ENCODE measurements around the gene RUNX2.
"Not testable (repeated sequence)": the region's sequence is repeated elsewhere in the genome, so short reads cannot be mapped to it uniquely, and the experiment has no call there.

RUNX2 gene

DNA sequence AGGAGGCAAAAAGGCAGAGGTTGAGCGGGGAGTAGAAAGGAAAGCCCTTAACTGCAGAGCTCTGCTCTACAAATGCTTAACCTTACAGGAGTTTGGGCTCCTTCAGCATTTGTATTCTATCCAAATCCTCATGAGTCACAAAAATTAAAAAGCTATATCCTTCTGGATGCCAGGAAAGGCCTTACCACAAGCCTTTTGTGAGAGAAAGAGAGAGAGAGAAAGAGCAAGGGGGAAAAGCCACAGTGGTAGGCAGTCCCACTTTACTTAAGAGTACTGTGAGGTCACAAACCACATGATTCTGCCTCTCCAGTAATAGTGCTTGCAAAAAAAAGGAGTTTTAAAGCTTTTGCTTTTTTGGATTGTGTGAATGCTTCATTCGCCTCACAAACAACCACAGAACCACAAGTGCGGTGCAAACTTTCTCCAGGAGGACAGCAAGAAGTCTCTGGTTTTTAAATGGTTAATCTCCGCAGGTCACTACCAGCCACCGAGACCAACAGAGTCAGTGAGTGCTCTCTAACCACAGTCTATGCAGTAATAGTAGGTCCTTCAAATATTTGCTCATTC is at the start of gene RUNX2:
TSS of gene RUNX2 (plus strand) at position 375 of the 567 bp plus-strand sequence. CDS start 397 bp downstream, outside the sequence.
- DNase-seq (ENCODE audit: low read depth) = peak; percentile 95
- no peak for TF ChIP-seq CTCF (conservative IDR thresholded peaks at IDR 0.05; ENCODE audit: control insufficient read depth, insufficient read depth, low read depth, low read length)
- H3K4me3 ChIP-seq (ENCODE audit: control insufficient read depth, low read depth, low read length) = peak within 1 kb of the TSS; percentile 46

DNA sequence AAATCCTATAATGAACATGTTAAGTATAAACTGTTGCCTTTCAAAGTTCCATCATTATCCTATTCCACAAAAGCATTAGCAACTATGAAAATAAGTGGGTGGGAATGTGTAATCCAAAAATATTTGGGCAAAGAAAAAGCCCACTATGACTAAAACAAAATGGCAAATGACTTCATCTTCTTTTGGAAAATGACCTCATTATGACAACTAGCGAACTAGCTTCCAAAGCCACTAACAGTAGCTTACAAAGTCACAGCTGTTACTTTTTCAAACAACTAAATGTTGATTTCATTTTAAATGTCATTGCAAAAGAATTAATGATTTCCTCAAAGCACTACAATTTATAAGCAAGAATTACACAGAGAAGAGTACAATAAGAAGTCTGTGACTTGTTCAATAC is 49.8 kb upstream of the RUNX2 start:
- no peak for TF ChIP-seq CTCF (conservative IDR thresholded peaks at IDR 0.05; ENCODE audit: control insufficient read depth, insufficient read depth, low read depth, low read length)
- no peak overlapping the region for H3K4me3 ChIP-seq (ENCODE audit: control insufficient read depth, low read depth, low read length)
- DNase-seq (ENCODE audit: low read depth) = peak; percentile 45

- H3K4me3 ChIP-seq (ENCODE audit: control insufficient read depth, low read depth, low read length); DNase-seq (ENCODE audit: low read depth): not testable (repeated sequence)
Measured at GRCh38 chr6:45286707-45287106, 41.4 kb upstream of the RUNX2 start.

- no peak for TF ChIP-seq CTCF (conservative IDR thresholded peaks at IDR 0.05; ENCODE audit: control insufficient read depth, insufficient read depth, low read depth, low read length)
- H3K4me3 ChIP-seq (ENCODE audit: control insufficient read depth, low read depth, low read length) = no peak overlapping the region
- no peak for DNase-seq (ENCODE audit: low read depth)
Measured at GRCh38 chr6:45289751-45290514, 38.2 kb upstream of the RUNX2 start.

DNA sequence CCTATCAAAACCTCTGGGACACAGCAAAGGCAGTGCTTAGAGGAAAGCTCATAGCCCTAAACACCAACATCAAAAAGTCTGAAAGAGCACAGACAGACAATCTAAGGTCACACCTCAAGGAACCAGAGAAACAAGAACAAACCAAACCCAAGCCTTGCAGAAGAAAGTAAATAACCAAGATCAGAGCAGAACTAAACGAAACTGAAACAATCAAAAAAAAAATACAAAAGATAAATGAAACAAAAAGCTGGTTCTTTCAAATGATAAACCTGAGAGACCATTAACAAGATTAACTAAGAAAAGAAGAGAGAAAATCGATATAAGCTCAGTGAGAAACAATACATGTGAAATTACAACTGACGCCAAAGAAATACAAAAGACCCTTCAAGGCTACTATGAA is 34.8 kb upstream of the RUNX2 start:
- no peak overlapping the region for H3K4me3 ChIP-seq (ENCODE audit: control insufficient read depth, low read depth, low read length)
- DNase-seq (ENCODE audit: low read depth) = no peak
- TF ChIP-seq CTCF (conservative IDR thresholded peaks at IDR 0.05; ENCODE audit: control insufficient read depth, insufficient read depth, low read depth, low read length) = no peak

GRCh38 chr6:45294065-45294701 is 33.9 kb upstream of the RUNX2 start:
- not testable (repeated sequence) for DNase-seq (ENCODE audit: low read depth); H3K4me3 ChIP-seq (ENCODE audit: control insufficient read depth, low read depth, low read length)

DNA sequence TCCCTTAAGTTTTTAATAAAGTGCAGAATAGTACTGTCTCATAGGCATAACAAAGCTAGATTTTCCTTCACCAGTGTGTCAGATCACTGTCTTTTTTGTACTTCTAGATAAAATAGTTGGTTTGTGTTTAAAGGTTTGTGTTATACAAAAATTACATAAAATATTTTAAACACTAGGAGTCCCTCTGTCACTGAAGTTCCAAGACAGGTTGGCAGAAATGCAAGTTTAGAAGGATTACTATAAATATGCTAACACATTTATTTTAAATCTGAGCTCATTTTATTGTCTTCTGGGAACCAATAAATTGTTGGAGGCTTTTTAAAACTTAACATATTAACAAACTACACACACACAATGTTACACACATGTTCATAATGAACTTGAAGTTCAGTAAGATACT is 30.8 kb upstream of the RUNX2 start:
- no peak for TF ChIP-seq CTCF (conservative IDR thresholded peaks at IDR 0.05; ENCODE audit: control insufficient read depth, insufficient read depth, low read depth, low read length)
- H3K4me3 ChIP-seq (ENCODE audit: control insufficient read depth, low read depth, low read length) = no peak overlapping the region
- no peak for DNase-seq (ENCODE audit: low read depth)
